Right lobe of liver (tissue), 4 donors: ENCODE measurements around the gene OGT.

Source experiments
- POLR2A ChIP-seq: fragments of 450-650 bp; IDR thresholded peaks from one replicate; pipeline ENCODE4 v1.6.1; 2017; ENCODE audit warnings: antibody characterized with exemption, mild to moderate bottlenecking
- TF ChIP-seq, protein P1 (sequence below), 4 donors: fragments of 200-600 bp in 3 of 4; fragments of 450-650 bp in 1 of 4; IDR thresholded peaks; one replicate each; pipeline versions ENCODE4 v1.5.1 to v1.8.0; 2016 to 2022; ENCODE audit warnings: antibody characterized with exemption in 4 of 4, mild to moderate bottlenecking in 2 of 4
- donor health status: DM: no; HTN: no; CAD: no.
- donor health status: DM: no; HTN: no; CAD: no.
- donor health status: DM: no; HTN: yes; CAD: no.

DNA sequence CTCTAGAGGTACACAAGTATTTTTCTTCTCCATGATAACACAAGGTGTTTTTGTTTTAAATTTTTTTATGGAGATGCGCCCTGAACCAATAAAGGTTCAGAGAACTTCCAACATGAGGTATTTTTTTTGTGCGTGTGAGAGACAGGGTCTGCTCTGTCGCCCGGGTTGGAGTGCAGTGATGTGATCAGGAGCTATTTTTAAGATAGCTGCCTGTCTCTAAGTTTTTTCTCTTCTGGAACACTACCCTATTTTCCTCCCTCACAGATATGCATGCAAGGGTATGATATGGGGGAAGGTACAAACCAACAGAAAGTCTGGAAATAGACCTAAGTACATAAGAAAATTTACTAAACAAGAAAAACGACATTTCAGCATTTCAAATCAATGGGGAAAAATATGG, 48.3 kb downstream of the OGT start:
- TF ChIP-seq, protein P1, sequence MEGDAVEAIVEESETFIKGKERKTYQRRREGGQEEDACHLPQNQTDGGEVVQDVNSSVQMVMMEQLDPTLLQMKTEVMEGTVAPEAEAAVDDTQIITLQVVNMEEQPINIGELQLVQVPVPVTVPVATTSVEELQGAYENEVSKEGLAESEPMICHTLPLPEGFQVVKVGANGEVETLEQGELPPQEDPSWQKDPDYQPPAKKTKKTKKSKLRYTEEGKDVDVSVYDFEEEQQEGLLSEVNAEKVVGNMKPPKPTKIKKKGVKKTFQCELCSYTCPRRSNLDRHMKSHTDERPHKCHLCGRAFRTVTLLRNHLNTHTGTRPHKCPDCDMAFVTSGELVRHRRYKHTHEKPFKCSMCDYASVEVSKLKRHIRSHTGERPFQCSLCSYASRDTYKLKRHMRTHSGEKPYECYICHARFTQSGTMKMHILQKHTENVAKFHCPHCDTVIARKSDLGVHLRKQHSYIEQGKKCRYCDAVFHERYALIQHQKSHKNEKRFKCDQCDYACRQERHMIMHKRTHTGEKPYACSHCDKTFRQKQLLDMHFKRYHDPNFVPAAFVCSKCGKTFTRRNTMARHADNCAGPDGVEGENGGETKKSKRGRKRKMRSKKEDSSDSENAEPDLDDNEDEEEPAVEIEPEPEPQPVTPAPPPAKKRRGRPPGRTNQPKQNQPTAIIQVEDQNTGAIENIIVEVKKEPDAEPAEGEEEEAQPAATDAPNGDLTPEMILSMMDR (IDR thresholded peaks at IDR 0.05): no peak
- no peak for TF ChIP-seq POLR2A
